ENCODE results near the gene RSL24D1.

DNA sequence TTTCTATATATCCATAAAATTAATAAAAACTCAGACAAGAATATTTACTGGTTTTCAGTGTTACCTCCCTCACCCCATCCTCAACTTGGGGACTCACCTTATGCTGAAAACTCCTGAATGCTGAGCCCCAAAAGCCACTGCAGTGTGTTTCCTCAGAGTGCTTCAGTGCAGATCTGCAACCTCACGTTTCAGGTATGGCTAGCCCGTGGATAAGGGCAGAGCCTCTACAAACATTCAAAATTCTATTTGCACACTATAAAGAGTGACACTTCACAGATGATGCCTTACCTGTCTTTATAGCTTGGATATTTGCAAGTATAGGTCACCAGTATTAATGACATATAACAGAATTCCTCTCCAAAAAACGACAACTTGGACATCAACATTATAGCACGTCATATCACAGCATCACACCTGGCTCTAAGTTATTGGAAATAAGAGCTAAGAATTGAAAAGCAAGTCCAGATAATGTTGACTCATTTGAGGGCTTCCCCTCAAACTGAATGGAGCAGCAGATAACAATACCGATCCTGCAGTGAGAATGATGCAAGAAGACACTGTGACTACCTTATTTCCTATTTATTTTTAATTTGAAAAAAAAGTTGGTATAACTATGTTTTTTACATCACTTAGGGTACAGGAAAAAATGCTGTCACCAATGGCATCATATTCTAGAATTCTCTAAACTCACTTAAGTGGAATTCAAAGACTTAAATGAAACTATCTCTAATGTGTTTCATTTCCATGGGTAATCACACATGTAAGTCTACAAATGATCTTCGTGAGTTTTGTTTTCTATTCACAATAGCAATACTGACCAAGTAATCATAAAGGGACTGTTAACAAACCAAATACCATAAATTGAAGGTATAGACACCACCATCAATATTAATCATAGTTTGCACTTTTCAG lies 40.7 kb upstream of the RSL24D1 start:
- TF ChIP-seq EP300 (IDR thresholded peaks at IDR 0.05; ENCODE audit: borderline replicate concordance) (no peak), FOXM1 (IDR thresholded peaks at IDR 0.05; ENCODE audit: borderline replicate concordance, low read depth) (no peak), TCF12 (IDR thresholded peaks at IDR 0.05; ENCODE audit: low read depth) (no peak), RAD21 (IDR thresholded peaks at IDR 0.05; ENCODE audit: low read depth) (no peak), CEBPB (IDR thresholded peaks at IDR 0.05) (no peak), TAF1 (IDR thresholded peaks at IDR 0.05; ENCODE audit: low read depth) (no peak), EGR1 (IDR thresholded peaks at IDR 0.05) (no peak)

Data from Ishikawa (cell line).